CD4-positive, alpha-beta T cell (primary cell): Measurements from ENCODE around the gene PRIMA1. TPM values are rescaled to one million over a fixed set of nuclear protein-coding genes. Genes with fewer than 3 reads are reported as not detected.

Experiments used
- ATAC-seq: fragments of 200-7000 bp; cut with Tn5 transposase; one replicate; pipeline ENCODE4 v1.10.0; 2022; ENCODE audit warnings: mild to moderate bottlenecking; ENCODE audit not compliant: poor library complexity
- CTCF ChIA-PET: fragments of 350-600 bp; sonication (Branson Sonifier 250); formaldehyde crosslinking; loops from one replicate; lab custom pipeline; 2021; ENCODE audit warnings: antibody characterized with exemption, inconsistent platforms; lab: Charles Lee
- POLR2A ChIA-PET: fragments of 350-600 bp; sonication (Branson Sonifier 250); formaldehyde crosslinking; loops from one replicate; lab custom pipeline; 2021; ENCODE audit warnings: antibody characterized with exemption, inconsistent platforms; lab: Charles Lee
- DNase-seq, 14 experiments: peaks; one replicate each; pipeline ENCODE4 v3.0.0-alpha.2; 2013 to 2020; ENCODE audit warnings: mixed read lengths in 2 of 14
- H3K27ac ChIP-seq, 2 donors: one replicate each; pipeline versions ENCODE4 v1.5.1 to v1.7.0; 2013; ENCODE audit warnings: low read length in 2 of 2, low read depth in 1 of 2, mild to moderate bottlenecking in 1 of 2
- H3K27me3 ChIP-seq, 2 experiments: 1 replicate in 1 of 2; 2 replicates in 1 of 2; pipeline versions ENCODE4 v1.6.1 to v1.7.0; 2013; ENCODE audit warnings: low read length in 2 of 2, control low read depth in 1 of 2, mild to moderate bottlenecking in 1 of 2, moderate library complexity in 1 of 2; ENCODE audit not compliant: insufficient read depth in 2 of 2, control insufficient read depth in 1 of 2
- H3K36me3 ChIP-seq: one replicate; pipeline ENCODE4 v1.6.1; 2013; ENCODE audit warnings: low read length, control low read depth; ENCODE audit not compliant: insufficient read depth
- H3K4me1 ChIP-seq: one replicate; pipeline ENCODE4 v1.6.1; 2013; ENCODE audit warnings: low read length, control low read depth; ENCODE audit not compliant: insufficient read depth
- H3K4me3 ChIP-seq: one replicate; pipeline ENCODE4 v1.5.1; 2013; ENCODE audit warnings: mild to moderate bottlenecking, low read length, moderate library complexity
- H3K9me3 ChIP-seq, 2 experiments: 1 replicate in 1 of 2; 2 replicates in 1 of 2; pipeline versions ENCODE4 v1.6.1 to v1.7.0; 2013; ENCODE audit warnings: low read length in 2 of 2, mild to moderate bottlenecking in 2 of 2, control low read depth in 1 of 2, moderate library complexity in 1 of 2; ENCODE audit not compliant: control insufficient read depth in 1 of 2, insufficient read depth in 1 of 2
- H3K27ac Mint-ChIP-seq: one replicate; pipeline ENCODE4 v1.8.0; 2020; ENCODE audit warnings: mixed read lengths
- H3K27me3 Mint-ChIP-seq: one replicate; pipeline ENCODE4 v1.8.0; 2021; ENCODE audit warnings: mixed read lengths
- H3K36me3 Mint-ChIP-seq: one replicate; pipeline ENCODE4 v1.8.0; 2021; ENCODE audit warnings: low read depth, mixed read lengths
- H3K4me1 Mint-ChIP-seq: one replicate; pipeline ENCODE4 v1.8.0; 2021; ENCODE audit warnings: low read depth, mixed read lengths
- H3K4me3 Mint-ChIP-seq: one replicate; pipeline ENCODE4 v1.8.0; 2020; ENCODE audit warnings: mild to moderate bottlenecking, mixed read lengths
- H3K9me3 Mint-ChIP-seq: one replicate; pipeline ENCODE4 v1.8.0; 2020; ENCODE audit warnings: mixed read lengths
- intact Hi-C, 2 experiments: fragments of 100-400 bp; cut with DNase I in 1 of 2; cut with micrococcal nuclease in 1 of 2; formaldehyde crosslinking; loops; one replicate each; pipeline versions ENCODE4 v1.15.1 to v1.9.0; 2023 to 2025; cut with DNase I, micrococcal nuclease
- total RNA-seq, 174 experiments: library from RNA in 2 of 174; stranded (reverse) in 2 of 174; gene quantifications; one replicate each; pipeline ENCODE4 v1.2.3 and lab custom pipeline; 2021 to 2026
- TF ChIP-seq, protein P1 (sequence below): fragments of 200-600 bp; IDR thresholded peaks from one replicate; pipeline ENCODE4 v1.8.0; 2022; ENCODE audit warnings: antibody characterized with exemption, mild to moderate bottlenecking

Gene PRIMA1
- total RNA-seq, 2 experiments from 2014 or later: not detected

- Histone ChIP-seq H3K4me1 (no peaks in the 10 kb centered on the region), H3K27ac (no peak overlapping the region), H3K27me3 (peaks cover 0 to 4% of the 10 kb centered on the region in 2 experiments), H3K36me3 (no peaks in the 10 kb centered on the region), H3K9me3 (peaks cover 0 to 6% of the 10 kb centered on the region in 2 experiments), H3K4me3 (no peak overlapping the region)
- Mint-ChIP-seq H3K36me3 (no peaks in the 10 kb centered on the region), H3K9me3 (no peaks in the 10 kb centered on the region), H3K27ac (no peak overlapping the region), H3K27me3 (peaks cover 7% of the 10 kb centered on the region), H3K4me1 (no peaks in the 10 kb centered on the region), H3K4me3 (no peak overlapping the region)
- POLR2A ChIA-PET: no interaction called here
- CTCF ChIA-PET: no interaction called here
- no peak for ATAC-seq
- TF ChIP-seq, protein P1, sequence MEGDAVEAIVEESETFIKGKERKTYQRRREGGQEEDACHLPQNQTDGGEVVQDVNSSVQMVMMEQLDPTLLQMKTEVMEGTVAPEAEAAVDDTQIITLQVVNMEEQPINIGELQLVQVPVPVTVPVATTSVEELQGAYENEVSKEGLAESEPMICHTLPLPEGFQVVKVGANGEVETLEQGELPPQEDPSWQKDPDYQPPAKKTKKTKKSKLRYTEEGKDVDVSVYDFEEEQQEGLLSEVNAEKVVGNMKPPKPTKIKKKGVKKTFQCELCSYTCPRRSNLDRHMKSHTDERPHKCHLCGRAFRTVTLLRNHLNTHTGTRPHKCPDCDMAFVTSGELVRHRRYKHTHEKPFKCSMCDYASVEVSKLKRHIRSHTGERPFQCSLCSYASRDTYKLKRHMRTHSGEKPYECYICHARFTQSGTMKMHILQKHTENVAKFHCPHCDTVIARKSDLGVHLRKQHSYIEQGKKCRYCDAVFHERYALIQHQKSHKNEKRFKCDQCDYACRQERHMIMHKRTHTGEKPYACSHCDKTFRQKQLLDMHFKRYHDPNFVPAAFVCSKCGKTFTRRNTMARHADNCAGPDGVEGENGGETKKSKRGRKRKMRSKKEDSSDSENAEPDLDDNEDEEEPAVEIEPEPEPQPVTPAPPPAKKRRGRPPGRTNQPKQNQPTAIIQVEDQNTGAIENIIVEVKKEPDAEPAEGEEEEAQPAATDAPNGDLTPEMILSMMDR: no peak
- intact Hi-C loops: no loop called here
- no peak for DNase-seq
Measured at GRCh38 chr14:93733631-93734030, 54.7 kb downstream of the PRIMA1 start.

- ATAC-seq (no peak), DNase-seq (no peak)
- POLR2A ChIA-PET: no interaction called here
- Histone ChIP-seq H3K9me3 (peaks cover 0 to 6% of the 10 kb centered on the region in 2 experiments), H3K27me3 (peaks cover 0 to 3% of the 10 kb centered on the region in 2 experiments), H3K36me3 (no peaks in the 10 kb centered on the region), H3K4me3 (no peak overlapping the region), H3K4me1 (no peaks in the 10 kb centered on the region), H3K27ac (no peak overlapping the region)
- H3K36me3 Mint-ChIP-seq: no peaks in the 10 kb centered on the region
- TF ChIP-seq, protein P1: no peak
- CTCF ChIA-PET: no interaction called here
- peaks cover 3% of the 10 kb centered on the region for H3K27me3 Mint-ChIP-seq
- intact Hi-C loops: no loop called here
- H3K9me3 Mint-ChIP-seq: no peaks in the 10 kb centered on the region
- H3K4me3 Mint-ChIP-seq: no peak overlapping the region
- H3K4me1 Mint-ChIP-seq: no peaks in the 10 kb centered on the region
- H3K27ac Mint-ChIP-seq: no peak overlapping the region
Measured at GRCh38 chr14:93733231-93733630, 55.1 kb downstream of the PRIMA1 start.

DNA sequence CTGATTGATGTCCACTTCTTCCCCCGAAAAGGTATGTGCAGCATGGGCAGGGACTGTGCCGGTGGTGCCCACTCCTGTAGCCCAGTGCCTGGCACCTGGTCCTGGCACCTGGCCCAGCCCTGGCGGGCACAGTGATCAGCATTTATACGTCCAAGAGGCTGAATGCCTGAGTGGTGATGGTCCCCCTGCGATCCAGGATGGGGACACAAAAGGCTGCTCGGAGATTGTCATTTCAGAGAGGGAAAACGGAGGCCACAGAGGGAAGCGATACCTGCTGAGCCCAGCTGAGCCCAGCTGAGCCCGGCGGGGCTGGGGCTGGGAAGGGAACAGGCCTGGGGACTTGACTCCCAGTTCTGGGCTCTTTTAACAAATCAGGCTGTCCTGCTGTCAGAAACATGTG, 55.8 kb downstream of the PRIMA1 start:
- H3K27ac Mint-ChIP-seq: no peak overlapping the region
- H3K27me3 Mint-ChIP-seq: no peaks in the 10 kb centered on the region
- ATAC-seq: no peak
- intact Hi-C loops: no loop called here
- peaks cover 0 to 6% of the 10 kb centered on the region in 2 experiments for H3K9me3 ChIP-seq
- no peak overlapping the region for H3K4me3 ChIP-seq
- no peaks in the 10 kb centered on the region for H3K27me3 ChIP-seq
- H3K9me3 Mint-ChIP-seq: no peaks in the 10 kb centered on the region
- H3K36me3 ChIP-seq: no peaks in the 10 kb centered on the region
- H3K4me3 Mint-ChIP-seq: no peak overlapping the region
- TF ChIP-seq, protein P1: no peak
- no peaks in the 10 kb centered on the region for H3K4me1 Mint-ChIP-seq
- H3K4me1 ChIP-seq: no peaks in the 10 kb centered on the region
- POLR2A ChIA-PET: no interaction called here
- DNase-seq: no peak
- no peaks in the 10 kb centered on the region for H3K36me3 Mint-ChIP-seq
- no peak overlapping the region for H3K27ac ChIP-seq
- CTCF ChIA-PET: no interaction called here
